ENCODE measurements around the gene IL1RAPL2.

DNA sequence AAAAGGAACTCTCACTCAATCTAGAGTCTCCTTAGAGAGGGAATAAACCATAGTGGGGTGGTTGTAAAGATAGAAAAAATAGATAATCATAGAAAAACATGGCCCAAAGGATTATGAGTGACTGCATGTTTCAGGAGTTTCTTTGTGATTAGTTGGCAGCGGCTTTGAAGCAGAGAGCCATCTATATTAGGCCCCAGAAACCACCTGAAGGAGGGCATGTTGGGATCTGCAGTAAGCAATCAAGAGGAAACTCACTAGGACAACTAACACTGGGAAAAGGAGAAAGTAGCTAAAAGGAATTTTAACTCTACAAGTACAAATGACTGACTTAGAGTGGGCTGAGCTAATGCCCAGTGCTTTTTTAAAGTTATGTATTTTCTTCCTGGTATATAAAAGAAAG, 987.1 kb downstream of the IL1RAPL2 start:
- TF ChIP-seq CTCF (tag by site-specific recombination; IDR thresholded peaks at IDR 0.05) = no peak
- TF ChIP-seq ZFHX2 (tag by site-specific recombination; conservative IDR thresholded peaks at IDR 0.05) = no peak
- TF ChIP-seq, protein P1, sequence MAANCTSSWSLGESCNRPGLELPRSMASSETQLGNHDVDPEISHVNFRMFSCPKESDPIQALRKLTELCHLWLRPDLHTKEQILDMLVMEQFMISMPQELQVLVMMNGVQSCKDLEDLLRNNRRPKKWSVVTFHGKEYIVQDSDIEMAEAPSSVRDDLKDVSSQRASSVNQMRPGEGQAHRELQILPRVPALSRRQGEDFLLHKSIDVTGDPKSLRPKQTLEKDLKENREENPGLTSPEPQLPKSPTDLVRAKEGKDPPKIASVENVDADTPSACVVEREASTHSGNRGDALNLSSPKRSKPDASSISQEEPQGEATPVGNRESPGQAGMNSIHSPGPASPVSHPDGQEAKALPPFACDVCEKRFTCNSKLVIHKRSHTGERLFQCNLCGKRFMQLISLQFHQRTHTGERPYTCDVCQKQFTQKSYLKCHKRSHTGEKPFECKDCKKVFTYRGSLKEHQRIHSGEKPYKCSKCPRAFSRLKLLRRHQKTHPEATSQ (tag by site-specific recombination; IDR thresholded peaks at IDR 0.05) = no peak
- TF ChIP-seq ZNF280C (tag by site-specific recombination; IDR thresholded peaks at IDR 0.05) = no peak
- TF ChIP-seq ZNF169 (tag by site-specific recombination; IDR thresholded peaks at IDR 0.05) = no peak
- TF ChIP-seq, protein P2, sequence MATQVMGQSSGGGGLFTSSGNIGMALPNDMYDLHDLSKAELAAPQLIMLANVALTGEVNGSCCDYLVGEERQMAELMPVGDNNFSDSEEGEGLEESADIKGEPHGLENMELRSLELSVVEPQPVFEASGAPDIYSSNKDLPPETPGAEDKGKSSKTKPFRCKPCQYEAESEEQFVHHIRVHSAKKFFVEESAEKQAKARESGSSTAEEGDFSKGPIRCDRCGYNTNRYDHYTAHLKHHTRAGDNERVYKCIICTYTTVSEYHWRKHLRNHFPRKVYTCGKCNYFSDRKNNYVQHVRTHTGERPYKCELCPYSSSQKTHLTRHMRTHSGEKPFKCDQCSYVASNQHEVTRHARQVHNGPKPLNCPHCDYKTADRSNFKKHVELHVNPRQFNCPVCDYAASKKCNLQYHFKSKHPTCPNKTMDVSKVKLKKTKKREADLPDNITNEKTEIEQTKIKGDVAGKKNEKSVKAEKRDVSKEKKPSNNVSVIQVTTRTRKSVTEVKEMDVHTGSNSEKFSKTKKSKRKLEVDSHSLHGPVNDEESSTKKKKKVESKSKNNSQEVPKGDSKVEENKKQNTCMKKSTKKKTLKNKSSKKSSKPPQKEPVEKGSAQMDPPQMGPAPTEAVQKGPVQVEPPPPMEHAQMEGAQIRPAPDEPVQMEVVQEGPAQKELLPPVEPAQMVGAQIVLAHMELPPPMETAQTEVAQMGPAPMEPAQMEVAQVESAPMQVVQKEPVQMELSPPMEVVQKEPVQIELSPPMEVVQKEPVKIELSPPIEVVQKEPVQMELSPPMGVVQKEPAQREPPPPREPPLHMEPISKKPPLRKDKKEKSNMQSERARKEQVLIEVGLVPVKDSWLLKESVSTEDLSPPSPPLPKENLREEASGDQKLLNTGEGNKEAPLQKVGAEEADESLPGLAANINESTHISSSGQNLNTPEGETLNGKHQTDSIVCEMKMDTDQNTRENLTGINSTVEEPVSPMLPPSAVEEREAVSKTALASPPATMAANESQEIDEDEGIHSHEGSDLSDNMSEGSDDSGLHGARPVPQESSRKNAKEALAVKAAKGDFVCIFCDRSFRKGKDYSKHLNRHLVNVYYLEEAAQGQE (tag by site-specific recombination; IDR thresholded peaks at IDR 0.05) = no peak
- TF ChIP-seq, protein P3, sequence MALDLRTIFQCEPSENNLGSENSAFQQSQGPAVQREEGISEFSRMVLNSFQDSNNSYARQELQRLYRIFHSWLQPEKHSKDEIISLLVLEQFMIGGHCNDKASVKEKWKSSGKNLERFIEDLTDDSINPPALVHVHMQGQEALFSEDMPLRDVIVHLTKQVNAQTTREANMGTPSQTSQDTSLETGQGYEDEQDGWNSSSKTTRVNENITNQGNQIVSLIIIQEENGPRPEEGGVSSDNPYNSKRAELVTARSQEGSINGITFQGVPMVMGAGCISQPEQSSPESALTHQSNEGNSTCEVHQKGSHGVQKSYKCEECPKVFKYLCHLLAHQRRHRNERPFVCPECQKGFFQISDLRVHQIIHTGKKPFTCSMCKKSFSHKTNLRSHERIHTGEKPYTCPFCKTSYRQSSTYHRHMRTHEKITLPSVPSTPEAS (tag by site-specific recombination; IDR thresholded peaks at IDR 0.05) = no peak
- no peak for TF ChIP-seq ZNF24 (tag by site-specific recombination; IDR thresholded peaks at IDR 0.05)
- TF ChIP-seq YY1 (tag by site-specific recombination; IDR thresholded peaks at IDR 0.05) = no peak
- no peak for TF ChIP-seq ZNF184 (tag by site-specific recombination; IDR thresholded peaks at IDR 0.05)
- TF ChIP-seq ZNF140 (tag by site-specific recombination; IDR thresholded peaks at IDR 0.05) = no peak

Data from HEK293 (cell line).